HepG2 (cell line): ENCODE data around the gene EIF5A2. TPM values are rescaled to one million over a fixed set of nuclear protein-coding genes. Genes with fewer than 3 reads are reported as not detected.

Experiments used
- ATM ChIP-seq: fragments of 450-650 bp; IDR thresholded peaks from 2 replicates; pipeline ENCODE4 v1.7.1; 2017; ENCODE audit warnings: mild to moderate bottlenecking, borderline replicate concordance
- CCDC6 ChIP-seq: sonication (generic); formaldehyde crosslinking; IDR thresholded peaks from 2 replicates; pipeline ENCODE4 v1.8.1; 2022; ENCODE audit warnings: mild to moderate bottlenecking, missing genetic modification reagents, moderate library complexity
- CENPX ChIP-seq: sonication (generic); formaldehyde crosslinking; IDR thresholded peaks from 2 replicates; pipeline ENCODE4 v1.9.0; 2021; ENCODE audit warnings: mild to moderate bottlenecking, missing genetic modification reagents, moderate library complexity
- FOXA1 ChIP-seq, 2 experiments: fragments of 450-650 bp in 1 of 2; sonication (generic) in 1 of 2; formaldehyde crosslinking in 1 of 2; IDR thresholded peaks; 2 replicates each; pipeline versions ENCODE4 v1.4.0 to v1.6.1; 2016 to 2020; ENCODE audit warnings: missing genetic modification reagents in 1 of 2
- GFI1 ChIP-seq: sonication (generic); formaldehyde crosslinking; IDR thresholded peaks from 2 replicates; pipeline ENCODE4 v1.5.0; 2020; ENCODE audit warnings: missing genetic modification reagents, mild to moderate bottlenecking, borderline replicate concordance
- HDAC6 ChIP-seq: fragments of 200-600 bp; sonication (generic); IDR thresholded peaks from 2 replicates; pipeline ENCODE4 v1.7.0; 2017; ENCODE audit warnings: mild to moderate bottlenecking, antibody characterized with exemption, low read length, low read depth
- HNRNPK ChIP-seq: fragments of 200-400 bp; formaldehyde crosslinking; IDR thresholded peaks from 2 replicates; pipeline ENCODE4 v1.6.1; 2018; ENCODE audit warnings: low read length, low read depth, moderate library complexity, mild to moderate bottlenecking; ENCODE audit not compliant: poor library complexity, severe bottlenecking
- NFE2 ChIP-seq: sonication (generic); formaldehyde crosslinking; IDR thresholded peaks from 2 replicates; pipeline ENCODE4 v1.4.0; 2020; ENCODE audit warnings: missing genetic modification reagents
- NFIB ChIP-seq: sonication (generic); formaldehyde crosslinking; IDR thresholded peaks from 2 replicates; pipeline ENCODE4 v1.9.0; 2021; ENCODE audit warnings: missing genetic modification reagents, mild to moderate bottlenecking, borderline replicate concordance
- NPAS2 ChIP-seq: sonication (generic); formaldehyde crosslinking; IDR thresholded peaks from 2 replicates; pipeline ENCODE4 v1.8.0; 2022; ENCODE audit warnings: mild to moderate bottlenecking, missing genetic modification reagents, borderline replicate concordance
- ZKSCAN1 ChIP-seq: fragments of 150-350 bp; IDR thresholded peaks from 2 replicates; pipeline ENCODE4 v1.6.1; 2014; ENCODE audit warnings: low read length
- ZNF121 ChIP-seq: sonication (generic); formaldehyde crosslinking; IDR thresholded peaks from 2 replicates; pipeline ENCODE4 v1.5.0; 2020; ENCODE audit warnings: mild to moderate bottlenecking, missing genetic modification reagents
- ZNF20 ChIP-seq: sonication (generic); formaldehyde crosslinking; IDR thresholded peaks from 2 replicates; pipeline ENCODE4 v1.4.0; 2020; ENCODE audit warnings: mild to moderate bottlenecking, moderate library complexity, missing genetic modification reagents
- ZNF207 ChIP-seq: fragments of 450-650 bp; IDR thresholded peaks from 2 replicates; pipeline ENCODE4 v1.6.1; 2016; ENCODE audit warnings: antibody characterized with exemption, borderline replicate concordance
- ZNF260 ChIP-seq: sonication (generic); formaldehyde crosslinking; IDR thresholded peaks from 2 replicates; pipeline ENCODE4 v1.4.0; 2020; ENCODE audit warnings: missing genetic modification reagents, low read depth, mild to moderate bottlenecking, borderline replicate concordance
- ZNF333 ChIP-seq: sonication (generic); formaldehyde crosslinking; IDR thresholded peaks from 2 replicates; pipeline ENCODE4 v1.4.0; 2020; ENCODE audit warnings: mild to moderate bottlenecking, missing genetic modification reagents, borderline replicate concordance
- ZNF337 ChIP-seq: sonication (generic); formaldehyde crosslinking; IDR thresholded peaks from 2 replicates; pipeline ENCODE4 v1.5.1; 2020; ENCODE audit warnings: missing genetic modification reagents, low read depth, mild to moderate bottlenecking, borderline replicate concordance
- ZNF446 ChIP-seq: sonication (generic); formaldehyde crosslinking; IDR thresholded peaks from 2 replicates; pipeline ENCODE4 v1.5.0; 2020; ENCODE audit warnings: mild to moderate bottlenecking, missing genetic modification reagents
- ZNF546 ChIP-seq: sonication (generic); formaldehyde crosslinking; conservative IDR thresholded peaks from 2 replicates; pipeline ENCODE4 v1.8.1; 2023; ENCODE audit warnings: mild to moderate bottlenecking, missing genetic modification reagents
- polyA plus RNA-seq, 8 experiments: library from polyadenylated mRNA; depleted of rRNA in 3 of 8; stranded (reverse) in 7 of 8; unstranded in 1 of 8; fragments of >200 nt; fragmentation: Illumina TruSeq in 4 of 8; extraction: Trizol in 4 of 8; gene quantifications; 2 replicates each; pipeline versions ENCODE4 v1.2.1 to v1.2.3, GENCODE V29; 2011 to 2016; ENCODE audit warnings: low read depth in 4 of 8, missing spikeins in 1 of 8, mixed read lengths in 1 of 8; ENCODE audit not compliant: insufficient read depth in 1 of 8
- total RNA-seq, 5 experiments: library from RNA; depleted of rRNA; stranded (reverse); fragments of >200 nt; fragmentation: Illumina TruSeq; extraction: Trizol; gene quantifications; 2 replicates each; pipeline ENCODE4 v1.2.3, GENCODE V29; 2016; ENCODE audit warnings: low read depth in 1 of 5
- TF ChIP-seq, protein P1 (sequence below), 2 experiments: sonication (generic) in 1 of 2; formaldehyde crosslinking in 1 of 2; IDR thresholded peaks; 2 replicates each; pipeline versions ENCODE4 v1.4.0 to v1.6.1; 2016 to 2020; ENCODE audit warnings: borderline replicate concordance in 1 of 2, low read depth in 1 of 2, mild to moderate bottlenecking in 1 of 2, missing genetic modification reagents in 1 of 2
- TF ChIP-seq, protein P2 (sequence below): sonication (generic); formaldehyde crosslinking; IDR thresholded peaks from 2 replicates; pipeline ENCODE4 v1.4.0; 2020; ENCODE audit warnings: low read depth, mild to moderate bottlenecking, missing genetic modification reagents
- TF ChIP-seq, protein P3 (sequence below), 2 experiments: fragments of 450-650 bp in 1 of 2; sonication (generic) in 1 of 2; formaldehyde crosslinking; IDR thresholded peaks; 2 replicates each; pipeline versions ENCODE4 v1.5.0 to v1.8.0; 2020 to 2022; ENCODE audit warnings: mild to moderate bottlenecking in 1 of 2, missing genetic modification reagents in 1 of 2

Gene EIF5A2
- total and polyA plus RNA-seq, 2 of the 13 experiments (the other 11 are each of a cell fraction or from before 2014, with no cell fraction given): 3.5 to 9.4 TPM

DNA sequence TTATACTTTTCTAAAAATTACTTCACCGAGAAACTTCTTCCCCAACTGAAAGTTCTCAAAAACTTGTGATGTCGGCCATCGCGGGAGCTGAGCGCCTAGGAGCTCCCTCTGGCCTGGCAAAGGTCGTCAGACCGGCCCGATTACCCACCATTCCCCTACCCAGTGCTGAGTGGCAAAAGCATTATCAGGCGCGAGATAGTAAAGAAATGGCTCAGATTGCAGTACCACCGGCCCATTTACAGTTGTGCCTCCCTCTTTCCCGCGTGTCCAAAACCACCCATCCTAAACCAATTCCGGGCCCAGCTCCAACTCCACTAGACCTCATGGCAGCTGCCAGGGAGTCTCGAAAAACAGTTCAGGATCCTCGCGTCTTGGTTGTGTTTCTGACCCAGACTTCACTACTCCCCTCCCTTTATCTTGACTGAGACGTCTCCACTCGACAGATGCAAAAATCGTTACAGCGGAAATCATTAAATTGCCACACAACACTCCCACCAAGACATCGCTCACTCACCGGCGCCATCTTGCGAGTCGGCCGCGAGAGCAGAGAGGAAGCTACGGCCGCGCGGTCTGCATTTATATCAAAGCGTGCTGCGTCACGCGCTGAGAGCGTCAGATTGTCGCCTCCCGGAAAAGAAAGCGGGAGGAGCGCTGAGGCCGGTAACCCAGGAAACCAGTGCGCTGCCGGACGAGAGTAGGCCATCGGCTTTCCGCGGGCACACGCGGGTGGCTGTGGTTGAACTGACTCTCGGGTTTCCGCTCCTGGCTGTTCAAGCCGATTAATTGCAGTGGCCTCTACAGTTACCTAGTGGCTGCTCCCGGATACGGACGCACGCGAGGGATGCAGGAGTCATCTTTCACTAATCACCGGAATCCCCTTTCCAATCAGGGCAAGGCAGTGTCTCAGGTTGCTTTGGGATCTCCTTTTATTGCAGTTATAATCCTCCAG, 38.5 kb downstream of the EIF5A2 start, which contains the start of gene RPL22L1 (continued):
- TF ChIP-seq, protein P1, sequence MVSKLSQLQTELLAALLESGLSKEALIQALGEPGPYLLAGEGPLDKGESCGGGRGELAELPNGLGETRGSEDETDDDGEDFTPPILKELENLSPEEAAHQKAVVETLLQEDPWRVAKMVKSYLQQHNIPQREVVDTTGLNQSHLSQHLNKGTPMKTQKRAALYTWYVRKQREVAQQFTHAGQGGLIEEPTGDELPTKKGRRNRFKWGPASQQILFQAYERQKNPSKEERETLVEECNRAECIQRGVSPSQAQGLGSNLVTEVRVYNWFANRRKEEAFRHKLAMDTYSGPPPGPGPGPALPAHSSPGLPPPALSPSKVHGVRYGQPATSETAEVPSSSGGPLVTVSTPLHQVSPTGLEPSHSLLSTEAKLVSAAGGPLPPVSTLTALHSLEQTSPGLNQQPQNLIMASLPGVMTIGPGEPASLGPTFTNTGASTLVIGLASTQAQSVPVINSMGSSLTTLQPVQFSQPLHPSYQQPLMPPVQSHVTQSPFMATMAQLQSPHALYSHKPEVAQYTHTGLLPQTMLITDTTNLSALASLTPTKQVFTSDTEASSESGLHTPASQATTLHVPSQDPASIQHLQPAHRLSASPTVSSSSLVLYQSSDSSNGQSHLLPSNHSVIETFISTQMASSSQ (IDR thresholded peaks at IDR 0.05; ENCODE audit: low read depth): no peak
- TF ChIP-seq, protein P1 (CRISPR knock-in tag; IDR thresholded peaks at IDR 0.05; ENCODE audit: borderline replicate concordance): peak; percentile 80
- TF ChIP-seq ZNF20 (0 out of 2 replicates have a peak, but pooled peaks have one; percentile 31), ZNF546 (CRISPR knock-in tag) (peak; percentile 75; the same call in 1 of the 2 replicates), NFIB (no peak), FOXA1 (IDR thresholded peaks at IDR 0.05) (no peak), FOXA1 (CRISPR knock-in tag; IDR thresholded peaks at IDR 0.05) (no peak), HDAC6 (no peak), ATM (no peak), CENPX (no peak), GFI1 (CRISPR knock-in tag) (no peak), NPAS2 (CRISPR knock-in tag) (no peak), ZNF333 (CRISPR knock-in tag) (peak; percentile 68; the same call in 1 of the 2 replicates), HNRNPK (no peak), ZNF337 (no peak), ZNF260 (CRISPR knock-in tag) (0 out of 2 replicates have a peak, but pooled peaks have one; percentile 51), ZKSCAN1 (peak; percentile 21; the same call in 1 of the 2 replicates), NFE2 (no peak), ZNF121 (CRISPR knock-in tag) (no peak), ZNF446 (no peak), ZNF207 (no peak), CCDC6 (CRISPR knock-in tag) (peak; percentile 61)
- TF ChIP-seq, protein P2, sequence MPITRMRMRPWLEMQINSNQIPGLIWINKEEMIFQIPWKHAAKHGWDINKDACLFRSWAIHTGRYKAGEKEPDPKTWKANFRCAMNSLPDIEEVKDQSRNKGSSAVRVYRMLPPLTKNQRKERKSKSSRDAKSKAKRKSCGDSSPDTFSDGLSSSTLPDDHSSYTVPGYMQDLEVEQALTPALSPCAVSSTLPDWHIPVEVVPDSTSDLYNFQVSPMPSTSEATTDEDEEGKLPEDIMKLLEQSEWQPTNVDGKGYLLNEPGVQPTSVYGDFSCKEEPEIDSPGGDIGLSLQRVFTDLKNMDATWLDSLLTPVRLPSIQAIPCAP (CRISPR knock-in tag): no peak
- TF ChIP-seq, protein P3, sequence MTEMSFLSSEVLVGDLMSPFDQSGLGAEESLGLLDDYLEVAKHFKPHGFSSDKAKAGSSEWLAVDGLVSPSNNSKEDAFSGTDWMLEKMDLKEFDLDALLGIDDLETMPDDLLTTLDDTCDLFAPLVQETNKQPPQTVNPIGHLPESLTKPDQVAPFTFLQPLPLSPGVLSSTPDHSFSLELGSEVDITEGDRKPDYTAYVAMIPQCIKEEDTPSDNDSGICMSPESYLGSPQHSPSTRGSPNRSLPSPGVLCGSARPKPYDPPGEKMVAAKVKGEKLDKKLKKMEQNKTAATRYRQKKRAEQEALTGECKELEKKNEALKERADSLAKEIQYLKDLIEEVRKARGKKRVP (CRISPR knock-in tag; IDR thresholded peaks at IDR 0.05): peak in 1 of 2 experiments; percentile 25; a peak in 2 of 4 replicates
